Stimulated activated CD8-positive, alpha-beta memory T cell treated with anti-CD3 and anti-CD28 coated beads, Interleukin-12 subunit alpha, Interleukin-12 subunit beta, amount 100 ng/mL, for 24 hours (primary cell): Measurements from ENCODE around the gene DMAC2.
"Not testable (repeated sequence)": the region's sequence is repeated elsewhere in the genome, so short reads cannot be mapped to it uniquely, and the experiment has no call there.

Experiments used
- DNase-seq: peaks from one replicate; pipeline ENCODE4 v3.0.0-alpha.2; 2020; ENCODE audit errors: extremely low read depth

Gene DMAC2

GRCh38 chr19:41439441-41440222 is at the start of gene DMAC2:
Gene DMAC2, minus strand, starts transcription at chr19:41439912. Its CDS starts 13 bp downstream, at chr19:41439899.
- peak; percentile 90 for DNase-seq

GRCh38 chr19:41486953-41487352 is 47.2 kb upstream of the DMAC2 start:
- DNase-seq = not testable (repeated sequence)

- DNase-seq = no peak
Observed at GRCh38 chr19:41484822-41485221, 45.1 kb upstream of the DMAC2 start.

- no peak for DNase-seq
Observed at GRCh38 chr19:41480336-41480735, 40.6 kb upstream of the DMAC2 start.

GRCh38 chr19:41479757-41480191 is 40.1 kb upstream of the DMAC2 start:
- DNase-seq = no peak

GRCh38 chr19:41478875-41479756 is 39.4 kb upstream of the DMAC2 start:
- DNase-seq = no peak

- no peak for DNase-seq
Observed at GRCh38 chr19:41478171-41478570, 38.5 kb upstream of the DMAC2 start.

- DNase-seq = no peak
Observed at GRCh38 chr19:41476583-41476982, 36.9 kb upstream of the DMAC2 start.

- not testable (repeated sequence) for DNase-seq
Observed at GRCh38 chr19:41463257-41464256, 23.8 kb upstream of the DMAC2 start.

- no peak for DNase-seq
Observed at GRCh38 chr19:41462497-41462896, 22.8 kb upstream of the DMAC2 start.

GRCh38 chr19:41457241-41457640 is 17.5 kb upstream of the DMAC2 start:
- no peak for DNase-seq

- no peak for DNase-seq
Observed at GRCh38 chr19:41456342-41456918, 16.7 kb upstream of the DMAC2 start.

- DNase-seq = no peak
Observed at GRCh38 chr19:41455936-41456335, 16.2 kb upstream of the DMAC2 start.

GRCh38 chr19:41452584-41453275 is 13.0 kb upstream of the DMAC2 start:
- no peak for DNase-seq

- no peak for DNase-seq
Observed at GRCh38 chr19:41449865-41450178, 10.1 kb upstream of the DMAC2 start.

- no peak for DNase-seq
Observed at GRCh38 chr19:41449079-41449864, 9.6 kb upstream of the DMAC2 start.

- DNase-seq = no peak
Observed at GRCh38 chr19:41447732-41448332, 8.1 kb upstream of the DMAC2 start.

- DNase-seq = no peak
Observed at GRCh38 chr19:41445575-41445974, 5.9 kb upstream of the DMAC2 start.

GRCh38 chr19:41443813-41444455 is 4.2 kb upstream of the DMAC2 start:
- no peak for DNase-seq
